ENCODE results near the gene OR52B2. TPM values are rescaled to one million over a fixed set of nuclear protein-coding genes. Genes with fewer than 3 reads are reported as not detected.

The OR52B2 gene
- polyA plus RNA-seq: not detected
- long read RNA-seq, donor 1: 0 reads
- long read RNA-seq, donor 2: 0 reads
- long read RNA-seq, donor 3: 0 reads
- long read RNA-seq, donor 4: 0 reads
- long read RNA-seq, donor 5: 0 reads
- long read RNA-seq, donor 6: 0 reads
- long read RNA-seq, donor 7: 0 reads
- long read RNA-seq, donor 8: 0 reads
- long read RNA-seq, donor 9: 0 reads
- long read RNA-seq, donor 10: 0 reads
- long read RNA-seq, donor 11: 0 reads

DNA sequence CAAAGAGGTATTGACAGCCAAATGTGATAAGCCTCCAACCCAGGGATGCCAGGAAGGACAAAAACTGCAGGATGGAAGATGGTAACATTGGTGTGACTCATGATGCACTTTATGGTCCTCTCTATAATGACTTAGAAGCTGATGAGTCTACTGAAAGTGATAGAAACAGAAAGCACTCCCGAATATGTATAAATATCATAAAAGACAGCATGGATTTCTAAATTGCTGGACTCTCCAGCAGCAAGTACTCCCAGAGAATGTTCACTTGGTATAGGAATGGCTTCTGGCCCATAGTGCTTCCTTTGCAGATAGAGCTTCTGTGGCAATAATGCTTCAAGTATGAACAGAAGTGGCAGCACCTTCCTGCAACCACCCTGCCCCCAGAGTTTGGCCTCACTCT is at the start of gene OR52B2:
OR52B2 (minus strand) TSS at position 101 of the 400 bp plus-strand sequence; CDS start at position 101, 0 bp downstream.
- no peak for DNase-seq
- no peaks in the 10 kb centered on the region for H3K9me3 ChIP-seq (ENCODE audit: control insufficient read depth, low read depth, low read length)
- H3K27me3 ChIP-seq (ENCODE audit: control insufficient read depth, insufficient read depth, low read length): peaks cover 3% of the 10 kb centered on the region
- WGBS (ENCODE audit: insufficient coverage, low lambda C conversion rate): no CpG with 5 or more reads among the region's 1 CpG
- H3K27ac ChIP-seq (ENCODE audit: low read length): no peak within 1 kb of the TSS
- H3K4me1 ChIP-seq (ENCODE audit: control insufficient read depth, insufficient read depth, low read length): no peaks in the 10 kb centered on the region
- H3K36me3 ChIP-seq (ENCODE audit: control insufficient read depth, insufficient read depth, low read length): no peaks in the 10 kb centered on the region
- H3K4me3 ChIP-seq (ENCODE audit: low read length): no peak within 1 kb of the TSS

DNA sequence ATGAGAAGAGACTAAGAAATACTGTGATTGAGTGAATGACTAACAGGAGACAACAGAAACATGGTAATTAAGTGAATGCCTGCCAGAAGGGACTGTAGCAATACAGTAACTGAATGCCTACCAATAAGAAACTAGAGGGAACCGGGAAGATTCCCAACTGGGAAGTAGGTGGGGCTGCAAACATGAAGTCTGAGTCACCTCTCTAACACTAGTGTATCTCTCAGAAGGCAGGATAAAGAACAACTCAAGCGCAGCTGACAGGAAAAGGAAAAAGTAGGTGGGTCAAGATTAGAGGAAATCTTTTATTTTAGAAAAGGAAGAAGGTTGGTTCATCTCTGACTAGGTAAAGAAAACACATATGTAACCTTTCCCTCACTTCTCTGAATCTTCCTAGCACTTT is 49.2 kb upstream of the OR52B2 start:
- Histone ChIP-seq H3K27ac (ENCODE audit: low read length) (no peak overlapping the region), H3K9me3 (ENCODE audit: control insufficient read depth, low read depth, low read length) (no peaks in the 10 kb centered on the region), H3K36me3 (ENCODE audit: control insufficient read depth, insufficient read depth, low read length) (peaks cover 93% of the 10 kb centered on the region), H3K4me3 (ENCODE audit: low read length) (no peak overlapping the region), H3K27me3 (ENCODE audit: control insufficient read depth, insufficient read depth, low read length) (no peaks in the 10 kb centered on the region), H3K4me1 (ENCODE audit: control insufficient read depth, insufficient read depth, low read length) (no peaks in the 10 kb centered on the region)
- no CpG with 5 or more reads among the region's 2 CpGs for WGBS (ENCODE audit: insufficient coverage, low lambda C conversion rate)
- DNase-seq: no peak

DNA sequence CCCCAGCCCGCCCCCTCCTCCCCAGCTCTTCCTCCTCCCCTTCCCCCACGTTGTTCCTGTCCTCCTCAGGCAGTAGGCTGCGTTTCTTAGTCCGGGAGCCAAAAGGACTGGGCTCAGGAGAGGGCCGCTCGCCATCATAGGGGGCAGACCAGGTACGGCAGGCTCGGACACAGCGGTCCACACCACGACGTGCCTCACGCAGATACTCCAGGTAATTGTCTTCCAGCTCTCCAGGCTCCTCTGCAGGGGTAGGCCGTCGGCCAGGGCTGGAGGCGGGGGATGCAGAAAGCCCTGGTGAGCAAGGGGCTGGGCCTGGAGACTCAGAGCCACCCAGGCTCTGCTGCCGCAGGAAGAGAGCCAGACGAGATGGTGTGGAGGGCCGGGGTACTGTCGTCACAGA is 47.6 kb upstream of the OR52B2 start:
- DNase-seq: no peak
- no peaks in the 10 kb centered on the region for H3K27me3 ChIP-seq (ENCODE audit: control insufficient read depth, insufficient read depth, low read length)
- peaks cover 93% of the 10 kb centered on the region for H3K36me3 ChIP-seq (ENCODE audit: control insufficient read depth, insufficient read depth, low read length)
- H3K27ac ChIP-seq (ENCODE audit: low read length): no peak overlapping the region
- no peaks in the 10 kb centered on the region for H3K9me3 ChIP-seq (ENCODE audit: control insufficient read depth, low read depth, low read length)
- H3K4me1 ChIP-seq (ENCODE audit: control insufficient read depth, insufficient read depth, low read length): no peaks in the 10 kb centered on the region
- no peak overlapping the region for H3K4me3 ChIP-seq (ENCODE audit: low read length)
- no CpG with 5 or more reads among the region's 19 CpGs for WGBS (ENCODE audit: insufficient coverage, low lambda C conversion rate)

DNA sequence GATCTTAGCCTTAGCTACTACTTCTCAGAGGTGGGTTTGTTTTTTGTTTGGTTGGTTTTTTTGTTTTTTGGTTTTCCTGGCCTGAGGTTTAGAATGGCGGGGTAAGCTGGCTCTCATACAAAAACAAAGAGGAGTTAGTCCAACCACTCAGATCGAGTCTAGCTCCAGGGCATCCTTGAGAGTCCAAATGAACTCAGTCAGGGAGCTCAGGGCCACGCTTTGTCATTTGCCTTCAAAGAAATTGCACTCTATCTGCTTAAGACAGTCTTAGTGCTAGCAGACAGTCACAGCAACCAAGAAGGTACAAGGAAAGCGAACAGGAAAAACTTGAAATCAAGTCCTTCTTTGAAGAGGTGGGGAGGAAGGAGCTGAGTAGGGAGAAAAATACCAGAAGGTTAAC is 46.4 kb upstream of the OR52B2 start:
- no peak for DNase-seq
- WGBS (ENCODE audit: insufficient coverage, low lambda C conversion rate): no CpG with 5 or more reads among the region's 4 CpGs
- Histone ChIP-seq H3K27me3 (ENCODE audit: control insufficient read depth, insufficient read depth, low read length) (no peaks in the 10 kb centered on the region), H3K4me3 (ENCODE audit: low read length) (no peak overlapping the region), H3K27ac (ENCODE audit: low read length) (no peak overlapping the region), H3K36me3 (ENCODE audit: control insufficient read depth, insufficient read depth, low read length) (peaks cover 93% of the 10 kb centered on the region), H3K9me3 (ENCODE audit: control insufficient read depth, low read depth, low read length) (no peaks in the 10 kb centered on the region), H3K4me1 (ENCODE audit: control insufficient read depth, insufficient read depth, low read length) (no peaks in the 10 kb centered on the region)

DNA sequence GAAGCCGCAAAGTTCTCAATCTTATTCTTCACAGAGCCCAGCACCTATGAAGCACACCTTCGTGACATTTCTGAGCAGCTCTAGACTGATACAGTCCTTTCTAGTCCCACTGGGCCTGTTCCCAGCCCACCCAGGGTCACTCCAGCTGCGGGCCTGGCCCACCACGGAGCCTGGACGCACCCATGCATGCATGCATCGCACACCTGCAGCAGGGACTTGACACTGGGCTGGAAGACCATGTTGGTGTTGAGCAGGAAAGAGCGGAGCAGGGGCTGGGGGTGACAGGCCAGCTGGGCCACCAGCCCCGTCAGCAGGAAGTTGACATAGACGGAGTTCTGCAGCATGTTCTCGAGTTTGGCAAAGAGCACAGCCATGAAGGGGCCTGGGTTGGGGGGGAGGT is 44.4 kb upstream of the OR52B2 start:
- DNase-seq: no peak
- no peaks in the 10 kb centered on the region for H3K4me1 ChIP-seq (ENCODE audit: control insufficient read depth, insufficient read depth, low read length)
- H3K27ac ChIP-seq (ENCODE audit: low read length): no peak overlapping the region
- no CpG with 5 or more reads among the region's 10 CpGs for WGBS (ENCODE audit: insufficient coverage, low lambda C conversion rate)
- no peaks in the 10 kb centered on the region for H3K27me3 ChIP-seq (ENCODE audit: control insufficient read depth, insufficient read depth, low read length)
- H3K4me3 ChIP-seq (ENCODE audit: low read length): no peak overlapping the region
- H3K9me3 ChIP-seq (ENCODE audit: control insufficient read depth, low read depth, low read length): no peaks in the 10 kb centered on the region
- peaks cover 99% of the 10 kb centered on the region for H3K36me3 ChIP-seq (ENCODE audit: control insufficient read depth, insufficient read depth, low read length)

DNA sequence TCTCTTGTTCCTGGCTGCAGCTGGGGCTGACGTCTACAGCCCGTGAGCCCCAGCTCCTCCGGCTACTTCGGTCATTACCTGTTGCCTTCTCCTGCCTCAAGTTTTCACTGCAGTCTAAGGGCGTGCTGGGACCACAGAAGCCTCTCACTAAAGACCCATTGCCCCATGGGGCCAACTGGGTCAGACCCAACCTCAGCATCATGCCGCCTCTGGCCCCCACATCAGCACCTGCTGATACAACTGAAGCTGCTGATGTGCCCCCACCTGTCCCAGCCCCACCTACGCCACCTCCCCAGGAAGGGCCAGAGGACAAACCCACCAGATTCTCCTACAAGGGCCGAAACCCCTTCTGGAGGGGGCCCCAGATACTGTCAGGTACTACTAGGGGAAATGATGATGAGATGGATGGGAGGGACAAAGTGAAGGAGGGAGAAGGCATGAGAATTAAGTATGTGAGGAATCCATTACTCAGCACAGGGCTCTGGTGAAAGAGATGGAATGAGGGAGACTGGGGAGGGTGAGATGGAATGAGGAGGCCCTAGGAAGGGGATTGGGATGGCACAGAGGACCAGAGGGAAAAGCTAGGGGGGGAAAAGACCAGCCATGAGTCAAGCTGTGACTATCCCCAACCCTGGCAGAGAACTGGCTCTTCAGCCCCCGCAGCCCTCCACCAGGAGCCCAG is 40.3 kb upstream of the OR52B2 start:
- no peaks in the 10 kb centered on the region for H3K27me3 ChIP-seq (ENCODE audit: control insufficient read depth, insufficient read depth, low read length)
- WGBS (ENCODE audit: insufficient coverage, low lambda C conversion rate): no CpG with 5 or more reads among the region's 9 CpGs
- no peaks in the 10 kb centered on the region for H3K9me3 ChIP-seq (ENCODE audit: control insufficient read depth, low read depth, low read length)
- no peak for DNase-seq
- H3K4me3 ChIP-seq (ENCODE audit: low read length): no peak overlapping the region
- H3K27ac ChIP-seq (ENCODE audit: low read length): no peak overlapping the region
- no peaks in the 10 kb centered on the region for H3K4me1 ChIP-seq (ENCODE audit: control insufficient read depth, insufficient read depth, low read length)
- H3K36me3 ChIP-seq (ENCODE audit: control insufficient read depth, insufficient read depth, low read length): peaks cover 91% of the 10 kb centered on the region

DNA sequence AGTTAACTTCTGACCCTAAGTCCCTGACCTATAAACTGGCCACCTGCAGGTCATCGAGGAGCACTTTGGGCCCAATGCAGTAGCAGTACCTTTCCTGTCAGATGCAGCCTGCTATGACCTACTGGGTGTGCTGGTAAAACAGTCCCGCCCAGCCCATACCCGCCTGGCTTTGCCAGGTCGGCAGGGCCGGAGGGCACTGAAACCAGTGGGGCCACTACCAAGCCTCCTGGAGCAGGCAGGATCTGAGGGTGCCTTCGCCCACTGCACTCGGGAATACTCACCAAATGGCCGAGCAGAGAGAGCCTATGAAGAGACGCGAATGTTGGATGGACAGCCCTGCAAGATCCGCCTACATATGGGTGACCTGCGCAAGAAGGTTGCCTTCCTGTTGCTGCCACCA is 39.7 kb upstream of the OR52B2 start:
- no peak overlapping the region for H3K27ac ChIP-seq (ENCODE audit: low read length)
- no CpG with 5 or more reads among the region's 12 CpGs for WGBS (ENCODE audit: insufficient coverage, low lambda C conversion rate)
- peaks cover 90% of the 10 kb centered on the region for H3K36me3 ChIP-seq (ENCODE audit: control insufficient read depth, insufficient read depth, low read length)
- H3K27me3 ChIP-seq (ENCODE audit: control insufficient read depth, insufficient read depth, low read length): no peaks in the 10 kb centered on the region
- DNase-seq: no peak
- H3K4me3 ChIP-seq (ENCODE audit: low read length): no peak overlapping the region
- H3K9me3 ChIP-seq (ENCODE audit: control insufficient read depth, low read depth, low read length): no peaks in the 10 kb centered on the region
- no peaks in the 10 kb centered on the region for H3K4me1 ChIP-seq (ENCODE audit: control insufficient read depth, insufficient read depth, low read length)

DNA sequence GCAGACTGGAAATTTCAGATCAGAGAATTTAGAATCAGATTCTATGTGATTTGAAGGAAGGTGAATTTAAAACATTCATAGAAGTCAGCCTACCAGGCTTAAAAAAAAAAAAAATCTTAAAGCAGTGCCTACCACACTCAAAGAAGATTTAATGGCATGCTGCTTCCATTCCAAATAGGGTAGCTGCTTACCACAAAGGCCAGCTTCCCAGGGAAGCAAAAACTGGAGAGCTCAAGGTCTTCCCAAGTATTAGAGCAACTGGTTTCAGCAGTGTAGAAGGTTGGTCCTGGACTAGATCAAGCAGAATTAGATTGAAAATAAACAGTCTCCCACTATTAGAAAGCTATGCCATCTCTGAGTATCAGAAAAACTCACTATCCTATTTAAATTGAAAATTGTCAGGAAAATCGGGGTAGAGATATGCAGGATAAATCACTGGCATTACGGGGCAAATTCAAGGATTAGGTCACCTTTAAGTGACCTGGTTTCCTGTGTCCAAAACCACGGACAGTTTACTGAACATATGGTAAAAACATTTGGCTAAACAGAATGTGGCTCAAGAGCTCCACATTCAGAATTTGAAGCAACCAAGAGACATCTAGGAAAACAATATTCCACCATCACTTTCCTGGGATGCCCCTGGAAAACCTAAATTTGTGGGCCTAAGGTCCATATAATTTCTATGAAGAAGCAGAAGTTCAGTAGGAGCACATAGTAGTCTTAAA is 36.5 kb upstream of the OR52B2 start:
- H3K27ac ChIP-seq (ENCODE audit: low read length): no peak overlapping the region
- H3K36me3 ChIP-seq (ENCODE audit: control insufficient read depth, insufficient read depth, low read length): peaks cover 64% of the 10 kb centered on the region

DNA sequence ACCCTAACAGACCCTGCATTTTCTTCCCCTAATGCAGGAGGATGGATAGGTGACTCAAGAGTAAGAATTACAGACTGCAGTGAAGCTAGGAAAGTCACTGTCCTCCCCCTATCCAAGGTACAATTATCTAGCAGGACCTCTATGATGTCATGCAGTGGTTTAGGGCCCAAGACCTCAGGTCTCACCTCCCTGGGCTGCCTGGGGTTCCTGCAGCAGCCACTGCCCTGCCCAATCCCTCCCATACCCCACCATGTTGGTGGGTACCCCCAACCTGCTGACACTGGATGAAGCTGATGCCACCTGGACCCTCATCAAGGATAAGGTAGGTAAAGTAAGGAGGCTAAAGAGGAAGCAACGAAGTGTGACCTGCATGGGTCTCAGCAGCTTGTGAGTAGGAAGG is 35.2 kb upstream of the OR52B2 start, which contains the start of gene C11orf42:
C11orf42 (plus strand) TSS at position 192 of the 400 bp plus-strand sequence; CDS start at position 251, 59 bp downstream.
- H3K9me3 ChIP-seq (ENCODE audit: control insufficient read depth, low read depth, low read length): no peaks in the 10 kb centered on the region
- H3K4me3 ChIP-seq (ENCODE audit: low read length): no peak within 1 kb of the TSS
- H3K4me1 ChIP-seq (ENCODE audit: control insufficient read depth, insufficient read depth, low read length): no peaks in the 10 kb centered on the region
- no peaks in the 10 kb centered on the region for H3K27me3 ChIP-seq (ENCODE audit: control insufficient read depth, insufficient read depth, low read length)
- H3K36me3 ChIP-seq (ENCODE audit: control insufficient read depth, insufficient read depth, low read length): peaks cover 52% of the 10 kb centered on the region
- no peak within 1 kb of the TSS for H3K27ac ChIP-seq (ENCODE audit: low read length)
- no peak for DNase-seq
- no CpG with 5 or more reads among the region's 1 CpG for WGBS (ENCODE audit: insufficient coverage, low lambda C conversion rate)

More for the DNA sequence above, 36.5 kb upstream of the OR52B2 start:
- no peaks in the 10 kb centered on the region for H3K9me3 ChIP-seq (ENCODE audit: control insufficient read depth, low read depth, low read length)
- no peaks in the 10 kb centered on the region for H3K27me3 ChIP-seq (ENCODE audit: control insufficient read depth, insufficient read depth, low read length)
- H3K4me3 ChIP-seq (ENCODE audit: low read length): no peak overlapping the region
- DNase-seq: no peak
- no peaks in the 10 kb centered on the region for H3K4me1 ChIP-seq (ENCODE audit: control insufficient read depth, insufficient read depth, low read length)
- 94% methylated on average over 2 of the region's 3 CpGs for WGBS (ENCODE audit: insufficient coverage, low lambda C conversion rate)

DNA sequence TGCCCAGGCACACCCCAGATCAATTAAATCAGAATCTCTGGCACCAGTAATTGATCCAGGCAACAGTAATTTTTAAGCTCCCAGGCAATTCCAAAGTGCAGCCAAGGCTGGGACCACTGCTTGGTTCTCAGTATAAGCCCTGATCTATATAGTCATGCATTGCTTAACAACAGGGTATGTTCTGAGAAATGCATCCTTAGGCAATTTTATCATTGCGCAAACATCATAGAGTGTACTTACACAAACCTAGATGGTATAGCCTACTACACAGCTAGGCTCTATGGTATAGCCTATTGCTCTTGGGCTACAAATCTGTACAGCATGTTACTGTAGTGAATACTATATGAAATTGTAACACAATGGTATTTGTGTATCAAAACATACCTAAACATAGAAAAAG is 34.6 kb upstream of the OR52B2 start:
- WGBS (ENCODE audit: insufficient coverage, low lambda C conversion rate): no CpG with 5 or more reads among the region's 1 CpG
- DNase-seq: no peak
- Histone ChIP-seq H3K27ac (ENCODE audit: low read length) (no peak overlapping the region), H3K9me3 (ENCODE audit: control insufficient read depth, low read depth, low read length) (no peaks in the 10 kb centered on the region), H3K36me3 (ENCODE audit: control insufficient read depth, insufficient read depth, low read length) (peaks cover 45% of the 10 kb centered on the region), H3K4me3 (ENCODE audit: low read length) (no peak overlapping the region), H3K4me1 (ENCODE audit: control insufficient read depth, insufficient read depth, low read length) (no peaks in the 10 kb centered on the region), H3K27me3 (ENCODE audit: control insufficient read depth, insufficient read depth, low read length) (no peaks in the 10 kb centered on the region)
